NCI-H2029 (cell line): Measurements from ENCODE around the gene R3HDM2.
"Not testable (repeated sequence)": the region's sequence is repeated elsewhere in the genome, so short reads cannot be mapped to it uniquely, and the experiment has no call there.

ENCODE experiments used
- DNase-seq: peaks from one replicate; lab custom pipeline; 2025; lab: John Stamatoyannopoulos, UW

The R3HDM2 gene

GRCh38 chr12:57426948-57427347 is 3.9 kb downstream of the R3HDM2 start:
- not testable (repeated sequence) for DNase-seq

DNA sequence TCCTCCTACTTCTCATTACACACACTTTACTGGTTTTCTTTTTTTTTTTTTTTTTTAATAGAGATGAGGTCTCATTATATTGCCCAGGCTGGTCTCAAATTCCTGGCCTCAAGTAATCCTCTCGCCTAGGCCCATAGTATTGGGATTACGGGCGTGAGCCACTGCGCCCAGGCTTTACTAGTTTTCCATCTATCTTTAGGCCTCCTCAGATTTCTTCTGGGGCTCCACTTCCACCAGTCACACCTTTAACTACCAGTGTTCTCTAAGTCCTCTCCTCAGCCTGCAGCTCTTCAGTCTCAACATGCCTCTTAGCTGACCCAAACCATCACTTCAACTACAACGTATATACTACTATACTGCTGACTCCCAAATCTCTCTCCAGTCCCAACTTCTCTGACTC is 10.4 kb downstream of the R3HDM2 start:
- no peak for DNase-seq

DNA sequence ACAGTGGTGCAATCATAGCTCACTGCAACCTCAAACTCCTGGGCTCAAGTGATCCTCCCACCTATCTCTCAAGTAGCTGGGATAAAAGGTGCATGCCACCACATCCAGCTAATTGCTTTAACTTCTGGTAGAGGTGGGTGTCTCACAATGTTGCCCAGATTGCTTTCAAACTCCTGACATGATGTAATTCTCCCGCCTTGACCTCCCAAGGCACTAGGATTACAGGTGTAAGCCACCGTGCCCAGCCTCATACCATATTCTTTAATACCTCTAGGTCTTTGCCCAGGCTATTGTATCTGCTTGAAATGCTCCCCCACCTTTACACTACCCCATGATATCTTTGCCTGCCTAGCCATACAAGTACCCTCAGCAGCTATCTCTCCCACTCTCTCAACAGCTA is 11.3 kb downstream of the R3HDM2 start:
- DNase-seq: no peak

- DNase-seq: no peak
Observed at GRCh38 chr12:57418255-57418654, 12.6 kb downstream of the R3HDM2 start.

- no peak for DNase-seq
Observed at GRCh38 chr12:57416039-57416996, 14.5 kb downstream of the R3HDM2 start.

DNA sequence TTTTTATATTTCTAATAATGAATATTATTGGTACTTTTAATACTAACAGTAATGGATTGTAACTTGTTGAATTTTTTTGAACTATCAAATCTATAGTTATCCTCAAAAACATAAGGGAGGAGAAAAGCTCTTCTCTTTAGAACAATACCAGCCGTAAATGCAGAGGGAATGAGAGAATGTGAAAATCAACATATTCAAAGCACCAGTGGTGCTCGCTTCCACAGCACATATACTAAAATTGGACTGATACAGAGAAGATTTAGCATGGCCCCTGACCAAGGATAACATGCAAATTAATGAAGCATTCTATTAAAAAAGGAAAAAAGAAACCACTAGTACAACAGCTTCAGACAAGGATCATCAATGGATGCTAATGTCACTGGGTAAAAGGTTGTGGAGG is 15.8 kb downstream of the R3HDM2 start:
- no peak for DNase-seq

DNA sequence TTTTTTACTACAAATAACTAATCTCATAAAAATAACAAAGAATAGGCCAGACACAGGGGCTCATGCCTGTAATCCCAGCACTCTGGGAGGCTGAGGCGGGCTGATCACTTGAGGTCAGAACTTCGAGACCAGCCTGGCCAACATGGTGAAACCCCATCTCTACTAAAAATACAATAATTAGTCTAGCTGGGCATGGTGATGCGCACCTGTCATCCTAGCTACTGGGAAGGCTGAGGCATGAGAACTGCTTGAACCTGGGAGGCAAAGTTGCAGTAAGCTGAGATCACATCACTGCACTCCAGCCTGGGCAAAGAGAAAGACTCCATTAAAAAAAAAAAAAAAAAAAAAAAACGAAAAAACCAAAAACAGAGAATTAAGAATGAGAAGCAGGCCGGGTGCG is 16.7 kb downstream of the R3HDM2 start:
- DNase-seq: not testable (repeated sequence)

GRCh38 chr12:57410534-57410933 is 20.3 kb downstream of the R3HDM2 start:
- DNase-seq: no peak

DNA sequence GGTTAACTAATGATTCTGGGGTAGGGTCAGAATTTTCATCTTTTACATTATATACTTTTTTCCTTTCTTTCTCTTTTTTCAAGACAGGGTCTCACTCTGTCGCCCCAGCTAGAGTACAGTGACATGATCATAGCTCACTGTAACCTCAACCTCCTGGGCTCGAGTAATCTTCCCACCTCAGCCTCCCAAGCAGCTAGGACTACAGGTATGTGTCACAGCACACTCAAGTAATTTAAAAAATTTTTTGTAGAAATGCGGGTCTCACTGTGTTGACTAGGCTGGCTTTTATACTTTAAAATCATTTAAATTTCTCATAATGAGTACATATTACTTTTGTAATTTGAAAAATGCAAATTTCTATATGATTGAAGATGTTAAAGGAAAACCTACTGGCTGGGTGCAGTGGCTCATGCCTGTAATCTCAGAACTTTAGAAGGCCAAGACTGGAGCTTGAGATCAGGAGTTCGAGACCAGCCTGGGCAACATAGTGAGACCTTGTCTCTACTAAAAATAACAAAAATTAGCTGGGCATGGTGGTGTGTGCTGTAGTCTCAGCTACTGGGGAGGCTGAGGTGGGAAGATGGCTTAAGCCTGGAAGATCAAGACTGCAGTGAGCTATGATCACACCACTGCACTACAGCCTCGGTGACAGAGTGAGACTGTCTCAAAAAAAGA is 25.7 kb downstream of the R3HDM2 start:
- no peak for DNase-seq

- not testable (repeated sequence) for DNase-seq
Observed at GRCh38 chr12:57402156-57402555, 28.7 kb downstream of the R3HDM2 start.

DNA sequence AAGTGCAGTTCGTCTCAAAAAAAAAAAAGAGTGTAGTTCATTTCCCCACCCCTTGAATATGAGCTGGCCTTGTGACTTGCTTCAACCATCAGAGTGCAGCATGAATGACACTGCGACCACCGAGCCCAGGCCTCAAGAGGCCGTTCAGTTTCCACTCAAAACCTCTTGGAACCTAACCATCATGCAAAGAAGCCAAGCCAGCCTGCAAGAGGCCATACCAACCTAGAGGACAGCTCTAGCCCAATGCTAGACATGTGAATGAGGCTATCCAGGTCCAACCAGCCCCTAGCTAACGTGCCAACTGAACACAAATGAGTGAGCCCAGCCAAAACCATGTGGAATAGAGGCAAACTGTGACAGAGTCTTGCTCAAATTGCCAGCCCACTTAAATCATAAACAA is 29.7 kb downstream of the R3HDM2 start:
- peak; percentile 17 for DNase-seq

- DNase-seq: not testable (repeated sequence)
Observed at GRCh38 chr12:57399718-57400463, 31.0 kb downstream of the R3HDM2 start.

DNA sequence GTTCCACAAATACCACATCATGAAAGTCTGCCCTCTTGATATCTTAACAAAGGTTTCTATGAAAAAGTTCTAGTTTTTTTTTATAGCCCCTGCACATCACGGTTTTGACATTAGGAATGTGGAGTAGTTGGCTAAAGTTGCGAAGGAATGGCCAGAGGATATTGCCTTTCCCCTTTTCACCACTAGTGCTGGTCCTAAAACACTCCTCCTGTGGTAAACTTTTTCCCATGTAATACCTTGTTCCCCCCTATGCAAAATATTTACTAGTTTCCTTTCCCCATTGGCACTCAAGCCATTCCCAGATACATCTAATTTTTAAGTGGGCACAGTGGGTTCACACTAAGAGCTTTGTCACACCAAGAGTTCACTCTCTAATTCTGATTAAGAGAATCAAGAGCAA is 33.4 kb downstream of the R3HDM2 start:
- no peak for DNase-seq

DNA sequence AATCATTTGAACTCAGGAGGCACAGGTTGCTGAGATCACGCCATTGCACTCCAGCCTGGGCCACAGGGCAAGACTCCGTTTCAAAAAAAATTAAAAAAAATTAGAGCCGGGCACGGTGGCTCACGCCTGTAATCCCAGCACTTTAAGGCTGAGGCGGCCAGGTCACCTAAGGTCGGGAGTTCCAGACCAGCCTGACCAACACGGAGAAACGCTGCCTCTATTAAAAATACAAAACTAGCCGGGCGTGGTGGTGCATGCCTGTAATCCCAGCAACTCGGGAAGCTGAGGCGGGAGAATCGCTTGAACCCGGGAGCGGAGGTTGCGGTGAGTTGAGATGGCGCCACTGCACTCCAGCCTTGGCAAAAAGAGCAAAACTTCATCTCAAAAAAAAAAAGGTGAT is 35.7 kb downstream of the R3HDM2 start:
- no peak for DNase-seq

GRCh38 chr12:57390174-57390573 is 40.7 kb downstream of the R3HDM2 start:
- no peak for DNase-seq

- no peak for DNase-seq
Observed at GRCh38 chr12:57389033-57389432, 41.8 kb downstream of the R3HDM2 start.

GRCh38 chr12:57388425-57388824 is 42.4 kb downstream of the R3HDM2 start:
- DNase-seq: no peak

GRCh38 chr12:57386187-57386720 is 44.6 kb downstream of the R3HDM2 start:
- no peak for DNase-seq

GRCh38 chr12:57385586-57385985 is 45.3 kb downstream of the R3HDM2 start:
- no peak for DNase-seq

GRCh38 chr12:57384478-57384877 is 46.4 kb downstream of the R3HDM2 start:
- DNase-seq: no peak

DNA sequence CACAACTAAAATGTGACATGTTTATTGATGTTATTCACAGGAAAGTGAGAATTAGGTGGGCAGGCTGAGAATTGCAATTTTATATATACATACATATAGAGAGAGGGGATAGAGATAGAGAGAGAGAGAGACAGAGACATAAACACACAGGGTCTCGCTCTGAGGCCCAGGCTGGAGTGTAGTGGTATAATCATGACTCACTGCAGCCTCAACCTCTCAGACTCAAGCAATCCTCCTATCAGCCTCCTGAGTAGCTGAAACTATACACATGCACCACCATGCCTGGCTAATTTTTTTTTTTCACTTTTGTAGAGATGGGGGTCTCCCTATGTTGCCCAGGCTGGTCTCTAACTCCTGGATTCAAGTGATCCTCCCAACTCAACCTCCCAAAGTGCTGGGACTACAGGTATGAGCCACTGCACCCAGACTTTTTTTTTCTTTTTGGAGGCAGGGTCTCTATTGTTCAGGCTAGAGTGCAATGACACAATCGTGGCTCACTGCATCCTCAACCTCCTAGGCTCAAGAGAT is 49.1 kb downstream of the R3HDM2 start:
- no peak for DNase-seq

- no peak for DNase-seq
Observed at GRCh38 chr12:57380300-57380699, 50.5 kb downstream of the R3HDM2 start.
